AG09309 (cell line): ENCODE data around the gene PPP2R2D.
"Not testable (repeated sequence)": the region's sequence is repeated elsewhere in the genome, so short reads cannot be mapped to it uniquely, and the experiment has no call there.

Source experiments
- DNase-seq: peaks from one replicate; pipeline ENCODE4 v3.0.0-alpha.2; 2010; ENCODE audit warnings: low read depth
- H3K4me3 ChIP-seq: 2 replicates; pipeline ENCODE4 v1.5.1; 2011; ENCODE audit warnings: mild to moderate bottlenecking, low read depth, low read length, moderate library complexity; ENCODE audit not compliant: control insufficient read depth
- TF ChIP-seq, protein P1 (sequence below): IDR thresholded peaks from 2 replicates; pipeline ENCODE4 v1.5.1; 2011; ENCODE audit warnings: mild to moderate bottlenecking, low read depth, low read length, inconsistent platforms; ENCODE audit not compliant: insufficient read depth, control insufficient read depth; ENCODE audit errors: missing control alignments

PPP2R2D gene

DNA sequence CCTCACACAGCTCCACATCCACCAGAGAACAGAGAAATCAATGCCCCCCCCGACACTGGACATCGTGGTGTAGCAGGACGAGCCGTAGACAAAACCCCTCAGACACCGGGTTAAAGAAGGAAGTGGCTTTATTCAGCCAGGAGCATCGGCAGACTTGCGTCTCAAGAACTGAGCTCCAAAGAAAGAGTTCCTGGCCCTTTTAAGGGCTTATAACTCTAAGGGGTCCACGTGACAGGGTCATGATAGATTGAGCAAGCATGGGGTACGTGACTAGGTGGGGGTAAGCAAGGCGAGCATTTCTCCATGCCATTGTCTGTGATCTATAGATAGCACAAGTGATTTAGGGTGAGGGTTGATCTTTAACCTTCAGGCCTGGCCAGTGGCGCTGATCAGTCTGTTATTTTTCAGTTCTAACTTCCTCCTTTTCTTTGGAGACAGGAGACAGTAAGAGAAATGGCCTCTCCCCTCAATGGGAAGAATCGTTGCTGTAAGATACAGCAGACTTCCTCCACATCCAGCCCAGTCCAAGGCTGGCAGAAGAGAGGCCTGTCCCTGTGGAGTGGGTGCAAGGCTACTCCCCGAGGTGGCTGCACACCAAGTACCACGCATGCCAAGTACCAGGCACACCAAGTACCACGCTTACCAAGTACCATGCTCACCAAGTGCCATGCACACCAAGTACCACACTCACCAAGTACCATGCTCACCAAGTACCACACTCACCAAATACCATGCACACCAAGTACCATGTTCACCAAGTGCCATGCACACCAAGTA is 19.5 kb upstream of the PPP2R2D start:
- DNase-seq: no peak
- no peak overlapping the region for H3K4me3 ChIP-seq
- TF ChIP-seq, protein P1, sequence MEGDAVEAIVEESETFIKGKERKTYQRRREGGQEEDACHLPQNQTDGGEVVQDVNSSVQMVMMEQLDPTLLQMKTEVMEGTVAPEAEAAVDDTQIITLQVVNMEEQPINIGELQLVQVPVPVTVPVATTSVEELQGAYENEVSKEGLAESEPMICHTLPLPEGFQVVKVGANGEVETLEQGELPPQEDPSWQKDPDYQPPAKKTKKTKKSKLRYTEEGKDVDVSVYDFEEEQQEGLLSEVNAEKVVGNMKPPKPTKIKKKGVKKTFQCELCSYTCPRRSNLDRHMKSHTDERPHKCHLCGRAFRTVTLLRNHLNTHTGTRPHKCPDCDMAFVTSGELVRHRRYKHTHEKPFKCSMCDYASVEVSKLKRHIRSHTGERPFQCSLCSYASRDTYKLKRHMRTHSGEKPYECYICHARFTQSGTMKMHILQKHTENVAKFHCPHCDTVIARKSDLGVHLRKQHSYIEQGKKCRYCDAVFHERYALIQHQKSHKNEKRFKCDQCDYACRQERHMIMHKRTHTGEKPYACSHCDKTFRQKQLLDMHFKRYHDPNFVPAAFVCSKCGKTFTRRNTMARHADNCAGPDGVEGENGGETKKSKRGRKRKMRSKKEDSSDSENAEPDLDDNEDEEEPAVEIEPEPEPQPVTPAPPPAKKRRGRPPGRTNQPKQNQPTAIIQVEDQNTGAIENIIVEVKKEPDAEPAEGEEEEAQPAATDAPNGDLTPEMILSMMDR: no peak

DNA sequence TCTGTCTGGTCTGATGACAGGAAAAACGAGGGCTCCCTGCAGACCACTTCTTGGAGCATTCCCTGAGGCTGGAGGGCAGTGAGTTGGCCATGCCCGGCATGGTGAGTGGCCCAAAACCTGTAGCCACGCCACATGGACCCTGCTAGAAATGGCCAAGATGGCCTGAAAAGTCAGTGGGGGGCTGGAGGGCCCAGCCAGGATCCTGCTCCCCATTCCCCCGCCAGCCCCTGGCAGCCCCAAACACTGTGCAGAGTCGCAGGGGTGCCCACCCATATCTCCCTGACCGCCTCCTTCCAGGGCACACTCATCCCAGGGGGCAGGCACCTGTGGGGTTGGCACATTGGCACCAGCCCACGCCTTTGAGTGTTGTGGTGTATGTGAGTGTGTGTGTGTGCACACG is 18.7 kb upstream of the PPP2R2D start:
- TF ChIP-seq, protein P1: no peak
- H3K4me3 ChIP-seq: no peak overlapping the region

DNA sequence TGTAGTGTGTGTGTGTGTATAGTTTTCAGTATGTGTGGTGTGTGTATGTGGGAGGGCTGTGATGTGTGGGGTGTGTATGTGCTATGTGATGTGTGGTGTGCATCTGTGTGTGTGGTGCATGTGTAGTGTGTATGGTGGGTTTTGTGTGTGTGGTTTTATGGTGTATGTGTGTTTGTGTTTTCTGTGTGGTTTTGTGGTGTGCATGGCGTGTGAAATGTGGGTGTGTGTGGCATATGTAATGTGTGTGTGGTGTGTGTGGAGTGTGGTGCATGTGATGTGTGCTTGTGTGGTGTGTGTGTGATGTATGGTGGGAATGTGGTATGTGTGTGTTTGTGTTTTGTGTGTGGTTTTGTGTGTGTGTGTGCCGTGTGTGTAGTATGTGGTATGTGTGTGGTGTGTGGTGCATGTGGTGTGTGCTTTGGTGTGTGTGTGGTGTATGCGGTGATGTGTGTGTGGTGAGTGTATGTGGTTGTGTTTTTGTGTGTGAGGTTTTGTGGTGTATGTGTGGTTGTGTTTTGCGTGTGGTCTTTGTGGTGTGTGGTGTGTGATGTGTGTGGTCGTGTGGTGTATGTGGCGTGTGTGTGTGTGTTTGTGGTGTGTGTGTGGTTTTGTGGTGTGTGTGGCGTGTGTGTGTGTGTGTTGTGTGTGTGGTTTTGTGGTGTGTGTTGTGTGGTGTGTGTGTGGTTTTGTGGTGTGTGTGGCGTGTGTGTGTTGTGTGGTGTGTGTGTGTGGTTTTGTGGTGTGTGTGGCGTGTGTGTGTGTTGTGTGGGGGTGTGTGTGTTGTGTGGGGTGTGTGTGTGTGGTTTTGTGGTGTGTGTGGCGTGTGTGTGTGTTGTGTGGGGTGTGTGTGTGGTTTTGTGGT is 18.0 kb upstream of the PPP2R2D start:
- DNase-seq: no peak
- no peak overlapping the region for H3K4me3 ChIP-seq
- TF ChIP-seq, protein P1: no peak

More for the DNA sequence above, 18.7 kb upstream of the PPP2R2D start:
- no peak for DNase-seq

GRCh38 chr10:131883621-131884393 is 17.0 kb upstream of the PPP2R2D start:
- not testable (repeated sequence) for H3K4me3 ChIP-seq, DNase-seq

- no peak for DNase-seq
- TF ChIP-seq, protein P1: peak; percentile 98
- H3K4me3 ChIP-seq: no peak overlapping the region
These were observed 15.2 kb upstream of the PPP2R2D start for GRCh38 chr10:131885391-131886165.

DNA sequence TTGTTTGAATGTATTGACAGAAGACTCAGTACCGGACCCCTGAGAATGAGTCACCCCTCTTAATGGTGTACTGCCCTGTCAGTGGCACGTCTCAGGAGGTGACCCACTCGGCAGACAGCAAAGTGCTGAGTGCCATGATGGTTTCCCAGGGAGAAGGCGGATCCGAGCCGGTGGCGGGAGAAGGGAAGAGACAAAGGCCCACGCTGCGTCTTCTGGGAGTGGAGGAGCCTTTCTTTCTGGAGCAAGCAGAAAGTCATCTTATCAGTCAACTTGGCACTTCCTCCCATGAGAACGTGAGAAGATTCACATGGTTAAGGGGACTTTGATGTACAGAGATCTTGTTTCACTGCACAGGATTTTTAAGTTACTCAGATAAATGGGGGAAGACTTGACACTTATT is 14.6 kb upstream of the PPP2R2D start:
- H3K4me3 ChIP-seq: no peak overlapping the region
- no peak for DNase-seq
- TF ChIP-seq, protein P1: no peak
